HG02943 (cell line): ENCODE results near the gene CDH22.

Source experiments
- ATAC-seq: cut with Tn5 transposase; IDR thresholded peaks from one replicate; pipeline ENCODE4 v1.9.1; 2021; ENCODE audit warnings: mild to moderate bottlenecking, low read depth, moderate library complexity; ENCODE audit not compliant: unreplicated experiment

Gene CDH22

GRCh38 chr20:46272389-46273047, 35.8 kb downstream of the CDH22 start:
- no peak for ATAC-seq

GRCh38 chr20:46270977-46271744, 37.1 kb downstream of the CDH22 start:
- ATAC-seq: no peak

GRCh38 chr20:46269372-46269771, 38.9 kb downstream of the CDH22 start:
- ATAC-seq: no peak

- no peak for ATAC-seq
These were observed 39.6 kb downstream of the CDH22 start for GRCh38 chr20:46268662-46269061.

- ATAC-seq: no peak
These were observed 40.1 kb downstream of the CDH22 start for GRCh38 chr20:46268131-46268614.

GRCh38 chr20:46267108-46268105, 40.9 kb downstream of the CDH22 start:
- no peak for ATAC-seq

- no peak for ATAC-seq
These were observed 42.8 kb downstream of the CDH22 start for GRCh38 chr20:46265539-46265938.

GRCh38 chr20:46264391-46265266, 43.7 kb downstream of the CDH22 start:
- ATAC-seq: no peak

- no peak for ATAC-seq
These were observed 46.6 kb downstream of the CDH22 start for GRCh38 chr20:46261456-46262253.

- ATAC-seq: no peak
These were observed 47.3 kb downstream of the CDH22 start for GRCh38 chr20:46260936-46261454.

GRCh38 chr20:46260480-46260879, 47.8 kb downstream of the CDH22 start:
- ATAC-seq: no peak

- no peak for ATAC-seq
These were observed 48.9 kb downstream of the CDH22 start for GRCh38 chr20:46259260-46259859.

- ATAC-seq: no peak
These were observed 50.4 kb downstream of the CDH22 start for GRCh38 chr20:46257887-46258286.

GRCh38 chr20:46256293-46256692, 52.0 kb downstream of the CDH22 start:
- no peak for ATAC-seq

- no peak for ATAC-seq
These were observed 52.7 kb downstream of the CDH22 start for GRCh38 chr20:46255440-46256104.

GRCh38 chr20:46253391-46253790, 54.9 kb downstream of the CDH22 start:
- no peak for ATAC-seq

GRCh38 chr20:46252352-46253091, 55.8 kb downstream of the CDH22 start:
- no peak for ATAC-seq
